Heart right ventricle (tissue), 16 donors: ENCODE results near the gene MVP. TPM values are rescaled to one million over a fixed set of nuclear protein-coding genes. Genes with fewer than 3 reads are reported as not detected.

Source experiments
- ATAC-seq, 8 donors: fragments of 200-7000 bp; cut with Tn5 transposase; one replicate each; pipeline ENCODE4 v1.9.1; 2020; ENCODE audit warnings: mild to moderate bottlenecking in 8 of 8, moderate library complexity in 8 of 8, moderate number of reproducible peaks in 1 of 8
- DNase-seq, 2 donors: peaks; one replicate each; pipeline ENCODE4 v3.0.0-alpha.2; 2020
- H3K27ac ChIP-seq, 10 donors: fragments of 200-600 bp; sonication (generic) in 2 of 10; one replicate each; pipeline versions ENCODE4 v1.5.0 to v1.8.0; 2020 to 2022; ENCODE audit warnings: mild to moderate bottlenecking in 3 of 10
- H3K27me3 ChIP-seq, 7 donors: fragments of 200-600 bp; one replicate each; pipeline ENCODE4 v1.8.0; 2021 to 2022; ENCODE audit warnings: mild to moderate bottlenecking in 2 of 7
- H3K36me3 ChIP-seq, 9 donors: fragments of 200-600 bp; sonication (generic) in 1 of 9; one replicate each; pipeline versions ENCODE4 v1.5.0 to v1.8.0; 2020 to 2022; ENCODE audit warnings: mild to moderate bottlenecking in 2 of 9
- H3K4me1 ChIP-seq, 9 donors: fragments of 200-600 bp; sonication (generic) in 1 of 9; one replicate each; pipeline versions ENCODE4 v1.5.0 to v1.8.0; 2020 to 2022; ENCODE audit warnings: mild to moderate bottlenecking in 4 of 9
- H3K4me3 ChIP-seq, 10 donors: fragments of 200-600 bp; sonication (generic) in 2 of 10; one replicate each; pipeline versions ENCODE4 v1.5.0 to v1.8.0; 2020 to 2022; ENCODE audit warnings: mild to moderate bottlenecking in 7 of 10, moderate library complexity in 2 of 10
- H3K9me3 ChIP-seq, 11 donors: fragments of 200-600 bp in 10 of 11; sonication (generic) in 2 of 11; one replicate each; pipeline versions ENCODE4 v1.5.0 to v1.8.0; 2013 to 2022; ENCODE audit warnings: mild to moderate bottlenecking in 2 of 11, control low read depth in 1 of 11, moderate library complexity in 1 of 11
- WGBS, 2 donors: extraction: QIAGEN DNeasy Blood & Tissue Kit; methylation state at CpG; one replicate each; pipeline ENCODE4 v1.1.7; 2013; ENCODE audit warnings: inconsistent platforms in 1 of 2; 5-methylcytosine and 5-hydroxymethylcytosine counted together
- intact Hi-C, 10 donors: fragments of 100-400 bp; cut with DNase I; formaldehyde crosslinking; loops; one replicate each; pipeline versions ENCODE4 v1.11.1 to v1.14.2; 2022
- polyA plus RNA-seq, 2 donors: library from polyadenylated mRNA; stranded (reverse); fragments of 200-250 nt; gene quantifications; one replicate each; pipeline ENCODE4 v1.2.3, GENCODE V29; 2013
- total RNA-seq, 10 donors: library from RNA; stranded (reverse); fragmentation: NEBNext Ultra II Directional in 3 of 10; extraction: Animal tissue kit (Norgen Biotek cat#: 25700) in 3 of 10; gene quantifications; one replicate each; pipeline versions ENCODE4 v1.2.1 to v1.2.4, GENCODE V29; 2021 to 2023
- TF ChIP-seq, protein P1 (sequence below), 9 donors: fragments of 200-600 bp; sonication (generic) in 2 of 9; IDR thresholded peaks; one replicate each; pipeline versions ENCODE4 v1.5.0 to v1.8.0; 2021 to 2022; ENCODE audit warnings: antibody characterized with exemption in 9 of 9, mild to moderate bottlenecking in 5 of 9, moderate library complexity in 1 of 9
- donor health status: Arrhythmogenic right ventricular cardiomyopathy.
- donor health status: ischemic (EF 13 %, LVEDD 7.1; RV severe dilation, severe dysfunction).
- donor health status: healthy with polysubstance abuse.
- donor health status: DM: no; HTN: yes; CAD: no.
- donor health status: DM: no; HTN: no; CAD: no.
- donor health status: ischemic (EF 25% LVEDD 6.9; RV normal size, moderate dysfunction).
- donor health status: ischemic (EF 25% LVEDD 5.7; RV mildly dilated, moderate dysfunction).
- donor health status: healthy.
- donor health status: DM: yes; HTN: yes; CAD: no.
- donor health status: Ischemic cardiomyopathy.
- donor health status: ischemic (EF 35%, LVEDD 5.7; RV mildly dilated, moderate dysfunction).
- donor health status: nonischemic (EF 11% LVEDD 7.7; RV severe dilation, severe dysfunction).
- donor health status: DM: yes; HTN: yes; CAD: no.
- donor health status: PGD.
- donor health status: ischemic (EF 29% LVEDD 5.4; RV normal size, mild dysfunction).
- donor health status: nonischemic (EF 23%, LVEDD 6.1; RV moderate dilation, normal function).

Gene MVP
- total and polyA plus RNA-seq, 12 donors = 24.5 to 122 (median 42.7) TPM

DNA sequence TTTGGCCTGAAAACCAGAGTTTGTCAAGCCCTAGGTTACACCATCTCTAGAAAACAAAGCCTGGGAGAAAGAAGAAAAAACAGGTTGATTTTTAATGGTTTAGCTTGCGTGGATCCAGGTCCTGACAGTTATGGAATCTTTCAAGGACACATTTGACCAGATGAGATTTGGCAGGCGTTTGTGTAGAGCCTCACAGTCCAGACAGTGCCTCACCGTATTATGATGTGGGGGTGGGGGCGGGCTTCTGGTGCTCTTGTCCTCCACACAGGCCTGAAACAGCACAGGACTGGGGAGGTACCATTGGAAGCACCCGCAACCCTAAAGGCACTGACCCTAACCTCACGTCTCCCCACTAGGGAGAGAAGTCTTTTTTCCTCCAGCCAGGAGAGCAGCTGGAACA, 19.6 kb downstream of the MVP start:
- TF ChIP-seq, protein P1, sequence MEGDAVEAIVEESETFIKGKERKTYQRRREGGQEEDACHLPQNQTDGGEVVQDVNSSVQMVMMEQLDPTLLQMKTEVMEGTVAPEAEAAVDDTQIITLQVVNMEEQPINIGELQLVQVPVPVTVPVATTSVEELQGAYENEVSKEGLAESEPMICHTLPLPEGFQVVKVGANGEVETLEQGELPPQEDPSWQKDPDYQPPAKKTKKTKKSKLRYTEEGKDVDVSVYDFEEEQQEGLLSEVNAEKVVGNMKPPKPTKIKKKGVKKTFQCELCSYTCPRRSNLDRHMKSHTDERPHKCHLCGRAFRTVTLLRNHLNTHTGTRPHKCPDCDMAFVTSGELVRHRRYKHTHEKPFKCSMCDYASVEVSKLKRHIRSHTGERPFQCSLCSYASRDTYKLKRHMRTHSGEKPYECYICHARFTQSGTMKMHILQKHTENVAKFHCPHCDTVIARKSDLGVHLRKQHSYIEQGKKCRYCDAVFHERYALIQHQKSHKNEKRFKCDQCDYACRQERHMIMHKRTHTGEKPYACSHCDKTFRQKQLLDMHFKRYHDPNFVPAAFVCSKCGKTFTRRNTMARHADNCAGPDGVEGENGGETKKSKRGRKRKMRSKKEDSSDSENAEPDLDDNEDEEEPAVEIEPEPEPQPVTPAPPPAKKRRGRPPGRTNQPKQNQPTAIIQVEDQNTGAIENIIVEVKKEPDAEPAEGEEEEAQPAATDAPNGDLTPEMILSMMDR (IDR thresholded peaks at IDR 0.05) = no peak
- Histone ChIP-seq H3K36me3 (peaks cover 0 to 98% (median 35%) of the 10 kb centered on the region in 9 donors), H3K9me3 (no peaks in the 10 kb centered on the region), H3K27me3 (no peaks in the 10 kb centered on the region), H3K4me3 (no peak overlapping the region), H3K27ac (peak overlapping the region in 1 of 10 donors; percentile 7), H3K4me1 (peaks cover 0 to 5% (median 0%) of the 10 kb centered on the region in 9 donors)
- intact Hi-C loops = loop anchor here in 4 of 10 donors (10.0 kb wide), 2 partner anchors 135 to 145 kb away; no protein-coding TSS in a partner anchor
- ATAC-seq (peak in 7 of 8 donors; percentile 33 to 71 (median 44)), DNase-seq (no peak)
- WGBS, 2 donors = 51 to 60% methylated on average over 6 of the region's 6 CpGs

DNA sequence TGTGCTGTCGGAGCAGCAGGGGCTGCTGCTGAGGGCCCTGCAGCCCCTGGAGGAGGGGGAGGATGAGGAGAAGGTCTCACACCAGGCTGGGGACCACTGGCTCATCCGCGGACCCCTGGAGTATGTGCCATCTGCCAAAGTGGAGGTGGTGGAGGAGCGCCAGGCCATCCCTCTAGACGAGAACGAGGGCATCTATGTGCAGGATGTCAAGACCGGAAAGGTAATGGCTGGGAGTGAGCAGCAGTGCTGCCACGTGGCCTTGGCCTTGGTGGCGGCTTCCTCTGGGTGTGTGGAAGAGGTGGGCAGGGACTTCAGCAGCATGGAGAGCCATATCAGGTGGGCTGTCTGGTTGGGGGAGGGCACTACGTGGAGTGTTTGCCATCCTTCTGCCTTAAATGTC, 20.0 kb downstream of the MVP start:
- Histone ChIP-seq H3K27me3 (no peaks in the 10 kb centered on the region), H3K4me3 (no peak overlapping the region), H3K4me1 (peaks cover 0 to 5% (median 0%) of the 10 kb centered on the region in 9 donors), H3K36me3 (peaks cover 0 to 98% (median 39%) of the 10 kb centered on the region in 9 donors), H3K27ac (peak overlapping the region in 1 of 10 donors; percentile 7), H3K9me3 (no peaks in the 10 kb centered on the region)
- DNase-seq (no peak), ATAC-seq (peak in 2 of 8 donors; percentile 4 to 37)
- TF ChIP-seq, protein P1 (IDR thresholded peaks at IDR 0.05) = no peak
- 74 to 86% methylated on average over 10 of the region's 10 CpGs for WGBS, 2 donors
- intact Hi-C loops = loop anchor here in 4 of 10 donors (10.0 kb wide), 2 partner anchors 135 to 145 kb away; no protein-coding TSS in a partner anchor

DNA sequence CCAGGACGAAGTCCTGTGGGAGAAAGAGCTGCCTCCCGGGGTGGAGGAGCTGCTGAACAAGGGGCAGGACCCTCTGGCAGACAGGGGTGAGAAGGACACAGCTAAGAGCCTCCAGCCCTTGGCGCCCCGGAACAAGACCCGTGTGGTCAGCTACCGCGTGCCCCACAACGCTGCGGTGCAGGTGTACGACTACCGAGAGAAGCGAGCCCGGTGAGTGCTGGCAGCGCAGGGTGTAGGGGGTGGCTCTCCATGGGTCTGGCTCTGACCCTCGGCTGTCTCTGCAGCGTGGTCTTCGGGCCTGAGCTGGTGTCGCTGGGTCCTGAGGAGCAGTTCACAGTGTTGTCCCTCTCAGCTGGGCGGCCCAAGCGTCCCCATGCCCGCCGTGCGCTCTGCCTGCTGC, 21.4 kb downstream of the MVP start:
- 93 to 95% methylated on average over 23 of the region's 23 CpGs for WGBS, 2 donors

DNA sequence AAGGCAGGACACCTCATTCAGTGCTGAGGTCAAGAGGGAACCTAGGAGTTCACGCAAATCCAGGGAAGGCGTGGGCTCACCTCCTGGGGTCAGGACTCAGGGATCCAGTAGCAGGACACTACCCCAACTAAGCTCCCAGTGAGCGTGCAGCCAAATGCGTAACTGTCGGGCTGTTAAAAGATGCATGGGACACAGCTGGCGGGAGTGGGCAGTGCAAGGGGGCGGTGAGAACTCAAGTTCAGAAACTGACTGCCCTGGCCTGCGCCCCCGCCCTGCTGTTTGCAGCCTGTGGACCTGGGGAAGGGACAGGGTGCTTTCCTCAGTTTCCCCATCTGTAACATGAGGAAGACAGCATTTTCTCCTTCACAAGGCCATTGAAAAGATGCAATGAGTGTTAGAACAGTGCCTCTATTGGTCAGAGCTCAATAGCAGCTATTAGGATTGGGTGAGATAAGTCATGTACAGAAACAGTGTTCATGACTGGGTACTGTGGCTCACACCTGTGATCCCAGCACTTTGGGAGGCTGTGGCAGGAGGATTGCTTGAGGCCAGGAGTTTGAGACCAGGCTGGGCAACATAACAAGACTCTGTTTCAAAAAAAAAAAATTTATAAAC, 22.6 kb downstream of the MVP start:
- Histone ChIP-seq H3K4me1 (peaks cover 0 to 5% (median 0%) of the 10 kb centered on the region in 9 donors), H3K27me3 (no peaks in the 10 kb centered on the region), H3K36me3 (peaks cover 0 to 98% (median 48%) of the 10 kb centered on the region in 9 donors), H3K9me3 (no peaks in the 10 kb centered on the region), H3K27ac (no peak overlapping the region), H3K4me3 (no peak overlapping the region)
- ATAC-seq = no peak
- intact Hi-C loops = loop anchor here in 4 of 10 donors (10.0 kb wide), 2 partner anchors 138 to 148 kb away; no protein-coding TSS in a partner anchor
- TF ChIP-seq, protein P1 (IDR thresholded peaks at IDR 0.05) = no peak
- DNase-seq = no peak
- WGBS, 2 donors = 96 to 97% methylated on average over 9 of the region's 9 CpGs

More for the DNA sequence above, 21.4 kb downstream of the MVP start:
- peaks cover 0 to 98% (median 50%) of the 10 kb centered on the region in 9 donors for H3K36me3 ChIP-seq
- no peaks in the 10 kb centered on the region for H3K9me3 ChIP-seq
- no peak overlapping the region for H3K4me3 ChIP-seq
- ATAC-seq (no peak), DNase-seq (no peak)
- no peaks in the 10 kb centered on the region for H3K27me3 ChIP-seq
- no peak overlapping the region for H3K27ac ChIP-seq
- peaks cover 0 to 5% (median 0%) of the 10 kb centered on the region in 9 donors for H3K4me1 ChIP-seq
- intact Hi-C loops = loop anchor here in 4 of 10 donors (10.0 kb wide), 2 partner anchors 137 to 147 kb away; no protein-coding TSS in a partner anchor
- TF ChIP-seq, protein P1 (IDR thresholded peaks at IDR 0.05) = no peak
